Endothelial cell (in vitro differentiated cells): ENCODE data around the gene SHISA9. TPM values are rescaled to one million over a fixed set of nuclear protein-coding genes. Genes with fewer than 3 reads are reported as not detected.

ENCODE experiments used
- DNase-seq: peaks from one replicate; pipeline ENCODE4 v3.0.0; 2021; ENCODE audit warnings: low spot score
- H3K27ac Mint-ChIP-seq: one replicate; pipeline ENCODE4 v1.8.0; 2021; ENCODE audit warnings: mixed read lengths, inconsistent platforms; ENCODE audit not compliant: unreplicated experiment
- H3K27me3 Mint-ChIP-seq: one replicate; pipeline ENCODE4 v1.8.0; 2021; ENCODE audit warnings: mild to moderate bottlenecking, moderate library complexity, mixed read lengths, inconsistent platforms; ENCODE audit not compliant: unreplicated experiment
- H3K36me3 Mint-ChIP-seq: one replicate; pipeline ENCODE4 v1.8.0; 2021; ENCODE audit warnings: mild to moderate bottlenecking, low read depth, mixed read lengths, inconsistent platforms; ENCODE audit not compliant: unreplicated experiment
- H3K4me1 Mint-ChIP-seq: one replicate; pipeline ENCODE4 v1.8.0; 2021; ENCODE audit warnings: mild to moderate bottlenecking, mixed read lengths, inconsistent platforms; ENCODE audit not compliant: unreplicated experiment
- H3K4me3 Mint-ChIP-seq: one replicate; pipeline ENCODE4 v1.8.0; 2021; ENCODE audit warnings: mild to moderate bottlenecking, mixed read lengths, inconsistent platforms; ENCODE audit not compliant: unreplicated experiment
- H3K9me3 Mint-ChIP-seq: one replicate; pipeline ENCODE4 v1.8.0; 2021; ENCODE audit warnings: mixed read lengths, inconsistent platforms; ENCODE audit not compliant: unreplicated experiment
- CTCF ChIP-seq: fragments of 200-600 bp; sonication (generic); IDR thresholded peaks from one replicate; pipeline ENCODE4 v1.5.0; 2021; ENCODE audit warnings: antibody characterized with exemption; ENCODE audit not compliant: unreplicated experiment
- total RNA-seq: library from RNA; stranded (reverse); fragmentation: NEBNext Ultra II Directional; extraction: Animal tissue kit (Norgen Biotek cat#: 25700); gene quantifications from one replicate; pipeline ENCODE4 v1.2.1, GENCODE V29; 2021; ENCODE audit not compliant: unreplicated experiment

SHISA9 gene
- total RNA-seq, 1 donor from 2014 or later: 0.49 TPM

- DNase-seq: peak; percentile 27
- no peak for TF ChIP-seq CTCF
- H3K9me3 Mint-ChIP-seq: no peaks in the 10 kb centered on the region
- H3K4me3 Mint-ChIP-seq: peak overlapping the region; percentile 80
- peaks cover 19% of the 10 kb centered on the region for H3K27me3 Mint-ChIP-seq
- H3K4me1 Mint-ChIP-seq: peaks cover 2% of the 10 kb centered on the region
- H3K36me3 Mint-ChIP-seq: no peaks in the 10 kb centered on the region
- no peak overlapping the region for H3K27ac Mint-ChIP-seq
Observed at GRCh38 chr16:12902511-12903372, 1.3 kb downstream of the SHISA9 start.

GRCh38 chr16:12903407-12904328 is 2.3 kb downstream of the SHISA9 start:
- TF ChIP-seq CTCF: no peak
- no peak overlapping the region for H3K27ac Mint-ChIP-seq
- peak overlapping the region; percentile 80 for H3K4me3 Mint-ChIP-seq
- H3K36me3 Mint-ChIP-seq: no peaks in the 10 kb centered on the region
- peaks cover 19% of the 10 kb centered on the region for H3K27me3 Mint-ChIP-seq
- peaks cover 2% of the 10 kb centered on the region for H3K4me1 Mint-ChIP-seq
- no peaks in the 10 kb centered on the region for H3K9me3 Mint-ChIP-seq
- peak; percentile 28 for DNase-seq

GRCh38 chr16:12904329-12904671 is 2.9 kb downstream of the SHISA9 start:
- H3K4me3 Mint-ChIP-seq: no peak overlapping the region
- no peak for TF ChIP-seq CTCF
- no peak overlapping the region for H3K27ac Mint-ChIP-seq
- H3K36me3 Mint-ChIP-seq: no peaks in the 10 kb centered on the region
- H3K4me1 Mint-ChIP-seq: peaks cover 2% of the 10 kb centered on the region
- H3K9me3 Mint-ChIP-seq: no peaks in the 10 kb centered on the region
- H3K27me3 Mint-ChIP-seq: peaks cover 16% of the 10 kb centered on the region
- DNase-seq: no peak

GRCh38 chr16:12906271-12906670 is 4.9 kb downstream of the SHISA9 start:
- Mint-ChIP-seq H3K27me3 (peaks cover 7% of the 10 kb centered on the region), H3K36me3 (no peaks in the 10 kb centered on the region), H3K4me3 (no peak overlapping the region), H3K9me3 (no peaks in the 10 kb centered on the region), H3K4me1 (no peaks in the 10 kb centered on the region), H3K27ac (no peak overlapping the region)
- DNase-seq: no peak
- no peak for TF ChIP-seq CTCF
